Karpas-422 (cell line): ENCODE data around the gene ECE1. TPM values are rescaled to one million over a fixed set of nuclear protein-coding genes. Genes with fewer than 3 reads are reported as not detected.
"Not testable (repeated sequence)": the region's sequence is repeated elsewhere in the genome, so short reads cannot be mapped to it uniquely, and the experiment has no call there.

ENCODE experiments used
- DNase-seq: peaks from one replicate; pipeline ENCODE4 v3.0.0-alpha.2; 2015
- H2AFZ ChIP-seq: fragments of 200-600 bp; sonication (generic); 2 replicates; pipeline ENCODE4 v1.6.1; 2014; ENCODE audit warnings: antibody characterized with exemption, low read length, mixed read lengths
- H3K27ac ChIP-seq: fragments of 200-600 bp; sonication (generic); 2 replicates; pipeline ENCODE4 v1.5.1; 2014; ENCODE audit warnings: mild to moderate bottlenecking, low read length, moderate library complexity
- H3K27me3 ChIP-seq: fragments of 200-600 bp; sonication (generic); 2 replicates; pipeline ENCODE4 v1.6.1; 2014; ENCODE audit warnings: low read length, mixed read lengths
- H3K36me3 ChIP-seq: fragments of 200-600 bp; sonication (generic); 2 replicates; pipeline ENCODE4 v1.6.1; 2014; ENCODE audit warnings: low read length, mixed read lengths; ENCODE audit not compliant: insufficient read depth
- H3K4me1 ChIP-seq: fragments of 200-600 bp; sonication (generic); 2 replicates; pipeline ENCODE4 v1.6.1; 2014; ENCODE audit warnings: mild to moderate bottlenecking, low read length, mixed read lengths
- H3K4me2 ChIP-seq: fragments of 200-600 bp; sonication (generic); 2 replicates; pipeline ENCODE4 v1.6.1; 2014; ENCODE audit warnings: low read length, low read depth, mild to moderate bottlenecking; ENCODE audit not compliant: poor library complexity, severe bottlenecking
- H3K4me3 ChIP-seq: fragments of 200-600 bp; sonication (generic); 2 replicates; pipeline ENCODE4 v1.5.1; 2014; ENCODE audit warnings: mild to moderate bottlenecking, antibody characterized with exemption, low read length, mixed read lengths
- H3K79me2 ChIP-seq: fragments of 200-600 bp; sonication (generic); 2 replicates; pipeline ENCODE4 v1.6.1; 2014; ENCODE audit warnings: mild to moderate bottlenecking, low read length, mixed read lengths
- H3K9ac ChIP-seq: fragments of 200-600 bp; sonication (generic); 2 replicates; pipeline ENCODE4 v1.6.0; 2014; ENCODE audit warnings: low read length
- H3K9me2 ChIP-seq: fragments of 200-600 bp; sonication (generic), shearing (Covaris generic); replicated peaks from 2 replicates; pipeline ENCODE4 v1.6.0; 2014; ENCODE audit warnings: mild to moderate bottlenecking, low read length, moderate library complexity; ENCODE audit not compliant: insufficient read depth
- H3K9me3 ChIP-seq: fragments of 300-700, 200-600 bp; sonication (generic); 2 replicates; pipeline ENCODE4 v1.6.1; 2014; ENCODE audit warnings: low read length, mixed read lengths
- H4K20me1 ChIP-seq: fragments of 200-600 bp; sonication (generic); 2 replicates; pipeline ENCODE4 v1.6.1; 2014; ENCODE audit warnings: mild to moderate bottlenecking, antibody characterized with exemption, low read length, low read depth; ENCODE audit not compliant: insufficient read depth
- total RNA-seq: library from RNA; depleted of rRNA; stranded (reverse); fragments of >200 nt; shearing (Covaris generic); gene quantifications from 2 replicates; pipeline ENCODE4 v1.2.3, GENCODE V29; 2014; ENCODE audit warnings: low replicate concordance

The ECE1 gene
- total RNA-seq, 1 experiment from 2014 or later = 59.9 TPM

DNA sequence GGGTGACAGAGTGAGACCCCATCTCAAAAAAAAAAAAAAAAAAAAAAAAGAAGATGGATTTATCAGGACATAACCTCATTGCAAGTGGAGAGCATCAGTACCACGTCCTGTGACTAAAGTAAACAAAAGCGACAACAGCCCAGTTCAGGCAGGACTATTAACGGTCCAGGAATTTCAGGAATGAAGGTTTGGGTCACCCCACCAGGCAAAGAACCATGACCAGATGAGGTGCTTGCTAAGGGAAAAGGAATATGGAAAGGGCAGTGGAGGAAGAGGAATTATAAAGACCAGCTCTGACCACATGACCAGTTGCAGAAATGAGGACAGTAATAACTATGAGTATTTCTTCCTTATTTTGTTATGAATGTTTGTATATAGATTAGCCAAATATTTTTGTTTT, 78.1 kb downstream of the ECE1 start:
- Histone ChIP-seq H3K4me2 (no peak overlapping the region), H3K4me3 (no peak overlapping the region), H3K36me3 (0 out of 2 replicates have a peak, but pooled peaks cover 3% of the 10 kb centered on the region), H3K9me2 (no peaks in the 10 kb centered on the region), H3K79me2 (no peaks in the 10 kb centered on the region), H2AFZ (no peak overlapping the region), H3K27ac (no peak overlapping the region), H3K4me1 (no peaks in the 10 kb centered on the region), H3K27me3 (no peaks in the 10 kb centered on the region), H3K9ac (no peak overlapping the region), H3K9me3 (no peaks in the 10 kb centered on the region), H4K20me1 (peaks cover 5% of the 10 kb centered on the region; the same call in 1 of the 2 replicates)
- DNase-seq = no peak

- H3K79me2 ChIP-seq, H3K4me2 ChIP-seq, H3K9me3 ChIP-seq, H3K9me2 ChIP-seq, H2AFZ ChIP-seq, H4K20me1 ChIP-seq, H3K36me3 ChIP-seq, H3K4me1 ChIP-seq, H3K27me3 ChIP-seq, DNase-seq, H3K4me3 ChIP-seq, H3K27ac ChIP-seq, H3K9ac ChIP-seq: not testable (repeated sequence)
These were observed 82.0 kb downstream of the ECE1 start for GRCh38 chr1:21208137-21208700.

- no peak overlapping the region for H2AFZ ChIP-seq
- no peaks in the 10 kb centered on the region for H3K9me2 ChIP-seq
These were observed 84.1 kb downstream of the ECE1 start for GRCh38 chr1:21206117-21206516.

DNA sequence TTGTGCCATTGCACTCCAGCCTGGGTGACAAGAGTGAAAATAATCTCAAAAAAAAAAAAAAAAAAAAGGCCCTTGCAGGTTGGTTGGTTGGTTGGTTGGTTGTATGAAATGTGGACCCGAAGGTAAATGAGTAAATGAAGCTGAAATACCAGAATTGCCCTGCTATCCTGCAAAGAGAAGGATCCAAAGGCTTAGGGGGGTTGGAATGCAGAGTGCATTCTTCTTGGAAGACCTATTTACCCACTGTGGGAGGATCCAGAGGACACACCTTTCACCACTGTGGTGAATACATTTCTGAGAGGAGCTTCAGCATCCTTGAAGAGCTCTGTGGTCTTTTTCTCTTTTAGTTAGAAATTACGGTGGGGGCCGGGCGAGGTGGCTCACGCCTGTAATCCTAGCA, 84.8 kb downstream of the ECE1 start:
- no peaks in the 10 kb centered on the region for H3K36me3 ChIP-seq
- H3K4me2 ChIP-seq = no peak overlapping the region
- DNase-seq = no peak
- H3K4me3 ChIP-seq = no peak overlapping the region
- no peaks in the 10 kb centered on the region for H3K9me2 ChIP-seq
- H3K9ac ChIP-seq = no peak overlapping the region
- no peaks in the 10 kb centered on the region for H3K79me2 ChIP-seq
- H3K27ac ChIP-seq = no peak overlapping the region
- H2AFZ ChIP-seq = no peak overlapping the region
- no peaks in the 10 kb centered on the region for H3K27me3 ChIP-seq
- no peaks in the 10 kb centered on the region for H4K20me1 ChIP-seq
- no peaks in the 10 kb centered on the region for H3K4me1 ChIP-seq
- no peaks in the 10 kb centered on the region for H3K9me3 ChIP-seq

More at GRCh38 chr1:21206117-21206516, 84.1 kb downstream of the ECE1 start:
- Histone ChIP-seq H3K27me3 (no peaks in the 10 kb centered on the region), H3K4me3 (no peak overlapping the region), H4K20me1 (no peaks in the 10 kb centered on the region), H3K9ac (no peak overlapping the region), H3K4me2 (no peak overlapping the region), H3K79me2 (no peaks in the 10 kb centered on the region), H3K9me3 (no peaks in the 10 kb centered on the region), H3K27ac (no peak overlapping the region), H3K36me3 (no peaks in the 10 kb centered on the region), H3K4me1 (no peaks in the 10 kb centered on the region)
- no peak for DNase-seq

DNA sequence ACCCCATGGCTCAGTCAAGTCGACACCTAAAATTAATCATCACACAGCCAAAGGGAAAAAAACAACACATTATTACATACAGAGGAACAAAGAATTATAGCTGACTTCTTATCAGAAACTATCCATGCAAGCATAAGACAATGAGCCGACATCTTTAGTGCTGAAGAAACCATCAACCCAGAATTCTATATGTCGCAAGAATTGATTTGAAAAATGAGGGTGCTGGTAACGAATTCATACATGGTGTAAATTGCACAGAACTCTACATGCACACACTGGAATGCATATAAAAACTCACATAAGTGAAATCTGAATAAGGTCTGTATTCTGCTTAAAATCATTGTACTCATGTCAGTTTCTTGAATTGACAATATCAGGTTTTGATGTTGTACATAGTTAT, 88.6 kb downstream of the ECE1 start:
- Histone ChIP-seq H4K20me1 (no peaks in the 10 kb centered on the region), H3K9ac (no peak overlapping the region), H3K27ac (no peak overlapping the region), H3K27me3 (no peaks in the 10 kb centered on the region), H3K36me3 (no peaks in the 10 kb centered on the region), H3K4me1 (no peaks in the 10 kb centered on the region), H2AFZ (no peak overlapping the region), H3K9me3 (no peaks in the 10 kb centered on the region), H3K79me2 (no peaks in the 10 kb centered on the region), H3K4me3 (no peak overlapping the region), H3K4me2 (no peak overlapping the region), H3K9me2 (no peaks in the 10 kb centered on the region)
- no peak for DNase-seq

GRCh38 chr1:21201238-21201637, 89.0 kb downstream of the ECE1 start:
- H3K79me2 ChIP-seq, H3K36me3 ChIP-seq, H3K9me3 ChIP-seq, H3K27me3 ChIP-seq, H3K9me2 ChIP-seq, H3K4me1 ChIP-seq, H3K4me3 ChIP-seq, H3K27ac ChIP-seq, H3K4me2 ChIP-seq, H3K9ac ChIP-seq, DNase-seq, H2AFZ ChIP-seq, H4K20me1 ChIP-seq: not testable (repeated sequence)

DNA sequence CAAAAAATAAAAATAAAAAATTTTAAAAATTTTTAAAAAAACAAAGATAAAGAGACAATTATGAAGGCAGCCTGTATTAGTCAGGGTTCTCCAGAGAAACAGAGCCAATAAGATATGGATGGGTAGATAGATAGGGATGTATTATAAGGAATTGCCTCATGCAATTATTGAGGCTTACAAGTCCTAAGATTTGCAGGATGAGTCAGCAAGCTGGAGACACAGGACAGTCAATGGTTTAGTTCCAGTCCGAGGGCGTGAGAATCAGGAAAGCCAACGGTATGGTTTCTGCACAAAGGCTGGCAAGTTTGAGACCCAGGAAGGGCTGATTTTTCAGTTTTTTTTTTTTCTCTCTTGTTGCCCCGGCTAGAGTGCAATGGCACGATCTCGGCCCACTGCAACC, 89.5 kb downstream of the ECE1 start:
- Histone ChIP-seq H3K79me2 (no peaks in the 10 kb centered on the region), H3K9me2 (no peaks in the 10 kb centered on the region), H3K9ac (no peak overlapping the region), H3K4me3 (no peak overlapping the region), H4K20me1 (no peaks in the 10 kb centered on the region), H3K9me3 (no peaks in the 10 kb centered on the region), H3K36me3 (no peaks in the 10 kb centered on the region), H3K4me1 (no peaks in the 10 kb centered on the region), H3K4me2 (no peak overlapping the region), H3K27ac (no peak overlapping the region), H3K27me3 (no peaks in the 10 kb centered on the region), H2AFZ (no peak overlapping the region)
- no peak for DNase-seq

DNA sequence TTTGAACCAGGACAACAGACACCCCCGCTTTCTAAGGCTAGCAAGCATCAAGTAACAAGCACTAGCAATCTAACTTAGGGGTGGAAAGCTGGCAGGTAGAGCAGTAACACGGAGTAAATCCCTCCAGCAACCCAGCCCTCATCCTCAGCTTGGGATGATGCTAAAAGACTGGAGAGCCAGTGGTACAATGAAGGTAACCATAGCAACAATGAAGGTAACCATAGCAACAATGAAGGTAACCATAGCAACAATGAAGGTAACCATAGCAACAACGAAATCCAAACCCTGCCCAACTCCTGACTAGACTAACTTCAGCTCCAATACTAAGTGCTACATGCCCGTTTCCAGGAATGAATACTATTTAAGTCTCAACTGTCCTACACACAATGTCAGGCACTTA, 91.3 kb downstream of the ECE1 start:
- no peak overlapping the region for H3K27ac ChIP-seq
- H3K4me2 ChIP-seq = no peak overlapping the region
- no peak overlapping the region for H3K9ac ChIP-seq
- no peaks in the 10 kb centered on the region for H3K79me2 ChIP-seq
- H3K9me2 ChIP-seq = no peaks in the 10 kb centered on the region
- no peaks in the 10 kb centered on the region for H3K27me3 ChIP-seq
- H3K9me3 ChIP-seq = no peaks in the 10 kb centered on the region
- no peak overlapping the region for H2AFZ ChIP-seq
- H3K4me3 ChIP-seq = no peak overlapping the region
- no peaks in the 10 kb centered on the region for H3K4me1 ChIP-seq
- H4K20me1 ChIP-seq = no peaks in the 10 kb centered on the region
- DNase-seq = no peak
- no peaks in the 10 kb centered on the region for H3K36me3 ChIP-seq

- Histone ChIP-seq H3K4me2 (no peak overlapping the region), H3K4me1 (no peaks in the 10 kb centered on the region), H3K4me3 (no peak overlapping the region), H2AFZ (no peak overlapping the region), H4K20me1 (no peaks in the 10 kb centered on the region), H3K9ac (no peak overlapping the region), H3K9me3 (no peaks in the 10 kb centered on the region), H3K27ac (no peak overlapping the region), H3K36me3 (no peaks in the 10 kb centered on the region), H3K79me2 (no peaks in the 10 kb centered on the region), H3K9me2 (no peaks in the 10 kb centered on the region), H3K27me3 (no peaks in the 10 kb centered on the region)
- no peak for DNase-seq
These were observed 97.4 kb downstream of the ECE1 start for GRCh38 chr1:21192871-21193270.
